HG03060 (cell line): ENCODE results near the gene HOXA10.

Source experiments
- ATAC-seq: cut with Tn5 transposase; IDR thresholded peaks from one replicate; pipeline ENCODE4 v1.9.1; 2021; ENCODE audit warnings: low read depth, moderate number of reproducible peaks; ENCODE audit not compliant: unreplicated experiment

HOXA10 gene

DNA sequence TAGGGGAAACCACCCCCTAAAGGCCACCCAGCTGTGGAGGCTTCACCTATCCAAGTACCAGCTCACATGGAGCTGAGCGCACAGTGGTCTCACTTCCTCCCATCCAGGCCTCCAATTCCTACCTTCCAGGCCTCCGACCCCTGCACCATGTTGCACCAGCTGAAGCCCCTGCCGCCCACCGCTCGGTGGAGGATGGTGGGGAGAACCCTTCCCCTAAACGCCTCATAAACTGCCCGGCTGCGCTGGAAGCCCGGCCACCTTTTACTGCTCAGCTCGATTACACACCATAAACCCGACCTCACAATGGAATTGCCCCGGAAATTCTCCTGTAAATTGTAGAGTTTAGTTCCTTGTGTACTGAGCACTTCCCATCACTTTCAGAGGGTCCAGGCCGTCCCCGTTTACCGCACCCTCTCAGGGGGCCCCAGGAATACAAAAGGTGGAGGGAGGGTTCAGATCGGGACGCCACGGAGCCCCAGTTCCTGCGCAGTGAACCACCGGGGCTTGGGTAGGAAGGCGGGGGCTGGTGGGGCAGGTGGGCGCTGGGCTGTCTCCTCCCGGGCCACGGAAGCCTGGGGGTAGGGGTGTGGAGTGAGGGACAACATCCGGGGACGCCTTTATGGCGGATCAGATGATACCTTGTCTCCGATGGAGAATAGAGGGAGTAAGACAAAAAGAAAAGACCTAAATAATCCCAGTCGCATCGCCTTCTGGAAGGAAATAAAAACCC is 16.3 kb downstream of the HOXA10 start:
- ATAC-seq = no peak

DNA sequence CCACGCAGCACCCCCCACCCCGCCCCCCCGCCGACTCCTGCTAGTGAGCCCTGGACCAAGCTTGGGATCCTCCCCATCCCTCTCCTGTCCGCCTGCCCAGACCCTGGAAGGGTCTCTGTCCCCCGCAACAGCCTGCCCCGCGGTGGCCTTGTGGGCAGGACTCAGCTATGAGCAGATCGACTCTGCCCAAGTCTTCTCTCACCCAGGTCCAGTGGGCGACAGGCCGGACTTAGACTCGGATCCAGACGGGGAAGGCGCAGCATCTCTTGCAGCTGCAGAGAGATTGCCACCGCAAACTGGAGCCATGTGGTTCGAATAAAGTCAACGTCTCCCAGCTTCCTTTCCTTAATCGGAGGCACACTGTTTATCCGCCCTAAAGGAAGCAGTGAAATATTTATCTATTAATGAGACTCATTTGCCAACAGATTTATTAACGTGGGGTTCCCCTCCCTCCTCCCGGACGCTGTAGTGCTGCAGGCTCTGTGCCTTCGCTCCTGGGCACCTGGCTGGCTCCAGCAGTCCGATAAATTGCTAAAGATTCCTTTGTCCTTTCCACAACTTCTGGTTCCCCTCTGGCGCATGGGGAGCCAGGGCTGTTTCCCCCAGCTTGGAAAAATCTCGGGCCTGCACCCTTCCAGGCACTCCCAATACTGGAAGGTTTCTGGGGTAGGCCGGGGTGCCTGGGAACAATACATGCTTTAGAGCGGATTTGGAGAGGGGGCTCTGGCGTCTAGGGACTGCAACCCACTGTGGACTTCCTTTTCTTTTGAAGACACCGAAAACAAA is 17.0 kb downstream of the HOXA10 start:
- ATAC-seq = no peak

DNA sequence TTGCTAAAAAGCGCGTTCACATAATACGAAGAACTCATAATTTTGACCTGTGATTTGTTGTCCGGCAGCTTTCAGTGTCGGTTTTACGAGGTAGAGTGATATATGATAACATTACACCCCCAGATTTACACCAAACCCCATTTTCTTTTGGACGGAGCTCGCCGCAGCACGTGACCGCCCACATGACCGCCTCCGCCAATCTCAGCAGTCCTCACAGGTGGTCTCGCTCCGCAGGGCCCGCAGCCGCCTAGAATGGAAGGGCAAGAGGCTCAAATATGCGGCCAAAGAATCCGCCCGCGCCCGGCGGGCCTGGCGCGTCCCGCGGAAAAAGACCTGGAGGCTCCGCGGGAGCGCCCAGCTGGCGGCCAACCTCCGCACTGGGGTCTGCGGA is 17.6 kb downstream of the HOXA10 start, which contains the start of gene HOXA7:
TSS of gene HOXA7 (minus strand) at position 168 of the 391 bp plus-strand sequence. CDS start at position 38, 130 bp downstream.
- ATAC-seq = no peak

DNA sequence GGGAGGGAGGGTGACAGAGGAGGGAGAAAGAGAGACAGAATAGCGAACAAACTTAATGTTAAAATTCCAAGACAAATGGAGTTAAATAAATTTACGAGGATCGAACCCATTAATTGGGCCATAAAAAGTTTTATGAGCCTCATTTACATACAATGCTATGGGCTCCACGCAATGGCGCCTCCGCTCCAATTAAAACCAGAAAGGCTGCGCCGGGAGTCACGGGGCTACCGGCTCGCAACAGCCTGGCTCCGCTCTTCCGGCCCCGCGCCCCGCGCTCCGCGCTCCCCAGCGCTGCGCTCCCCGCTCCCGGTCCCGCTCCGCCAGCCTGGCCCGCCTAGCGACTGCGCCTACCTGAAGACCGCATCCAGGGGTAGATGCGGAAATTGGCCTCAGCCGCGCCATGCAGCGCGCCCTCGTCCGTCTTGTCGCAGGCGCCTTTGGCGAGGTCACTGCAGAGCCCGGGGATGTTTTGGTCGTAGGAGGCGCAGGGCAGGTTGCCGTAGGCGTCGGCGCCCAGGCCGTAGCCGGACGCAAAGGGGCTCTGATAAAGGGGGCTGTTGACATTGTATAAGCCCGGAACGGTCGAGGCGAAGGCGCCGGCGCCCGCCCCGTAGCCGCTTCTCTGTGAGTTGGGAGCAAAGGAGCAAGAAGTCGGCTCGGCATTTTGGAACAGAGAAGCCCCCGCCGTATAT is 18.2 kb downstream of the HOXA10 start:
- no peak for ATAC-seq

DNA sequence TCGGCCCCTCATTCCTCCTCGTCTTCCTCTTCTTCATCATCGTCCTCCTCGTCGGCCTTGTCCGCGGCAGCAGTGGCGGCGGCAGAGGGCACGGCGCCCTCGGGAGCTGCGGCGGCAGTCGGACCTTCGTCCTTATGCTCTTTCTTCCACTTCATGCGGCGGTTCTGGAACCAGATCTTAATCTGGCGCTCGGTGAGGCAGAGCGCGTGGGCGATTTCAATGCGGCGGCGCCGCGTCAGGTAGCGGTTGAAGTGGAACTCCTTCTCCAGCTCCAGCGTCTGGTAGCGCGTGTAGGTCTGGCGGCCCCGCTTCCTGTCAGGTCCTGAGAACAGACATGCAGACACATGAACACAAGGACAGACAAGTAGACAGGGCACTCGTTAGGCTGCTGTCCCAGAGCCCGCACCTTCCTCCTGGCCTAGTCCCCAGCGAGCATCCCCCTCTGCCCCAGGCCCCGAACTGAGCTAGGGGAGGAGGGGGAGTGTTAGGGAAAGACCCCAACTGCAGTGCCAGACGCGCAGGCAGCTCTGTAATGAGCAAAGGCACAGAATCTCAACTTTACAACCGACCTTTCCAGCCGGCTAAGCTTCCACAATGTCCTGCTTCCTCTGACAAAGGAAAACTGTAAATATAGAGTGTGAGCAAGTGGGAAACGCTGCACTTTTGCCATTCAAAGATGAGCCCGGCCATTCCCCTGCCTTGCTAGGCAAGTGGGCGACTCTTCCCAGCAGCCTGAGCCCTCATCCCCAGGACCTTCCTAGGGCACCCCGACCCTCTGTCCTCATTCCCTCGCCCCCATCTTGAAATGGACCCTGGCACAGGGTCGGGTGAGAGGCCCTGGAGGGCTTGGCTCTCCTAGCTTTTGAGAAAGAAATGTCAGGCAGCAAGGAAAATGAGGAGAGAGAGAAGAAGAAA is 19.0 kb downstream of the HOXA10 start:
- no peak for ATAC-seq

DNA sequence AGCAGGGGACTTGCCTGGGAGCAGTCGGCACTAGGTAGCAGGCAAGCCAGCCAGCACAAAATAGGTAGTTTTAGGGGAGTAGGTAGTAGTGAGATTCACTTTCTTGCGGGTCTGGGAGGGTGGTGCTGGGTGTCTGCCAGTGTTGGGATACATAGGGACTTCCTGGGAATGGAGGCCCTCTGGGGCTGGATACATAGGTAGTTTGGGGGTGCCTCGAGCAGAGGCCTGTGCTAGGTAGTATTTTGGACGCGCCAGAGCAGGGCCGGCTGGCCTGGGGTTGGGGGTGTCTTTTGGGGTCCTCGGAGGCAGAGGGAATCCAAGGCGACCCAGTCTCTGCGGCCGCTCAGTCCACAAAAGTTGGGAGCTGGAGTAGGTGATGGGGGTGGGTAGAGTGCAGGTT is 19.8 kb downstream of the HOXA10 start:
- ATAC-seq = no peak

DNA sequence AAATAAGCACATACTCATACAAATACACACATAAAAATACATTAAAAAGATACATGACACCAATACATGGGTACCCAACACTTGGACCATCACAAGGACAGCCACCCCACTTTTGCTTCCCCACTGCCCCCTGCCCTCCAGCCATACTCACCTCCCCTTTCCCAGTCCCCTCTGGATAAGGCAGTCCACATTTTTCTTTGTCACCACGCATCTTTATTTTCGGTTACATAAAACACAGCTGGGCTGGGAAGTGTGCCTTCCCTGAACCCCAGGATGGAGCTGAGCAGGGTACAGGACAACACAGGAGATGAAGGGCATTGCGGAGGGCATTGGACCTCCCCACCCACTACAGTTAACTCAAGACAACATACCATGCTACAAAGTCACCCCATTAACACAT is 20.6 kb downstream of the HOXA10 start:
- ATAC-seq = no peak

DNA sequence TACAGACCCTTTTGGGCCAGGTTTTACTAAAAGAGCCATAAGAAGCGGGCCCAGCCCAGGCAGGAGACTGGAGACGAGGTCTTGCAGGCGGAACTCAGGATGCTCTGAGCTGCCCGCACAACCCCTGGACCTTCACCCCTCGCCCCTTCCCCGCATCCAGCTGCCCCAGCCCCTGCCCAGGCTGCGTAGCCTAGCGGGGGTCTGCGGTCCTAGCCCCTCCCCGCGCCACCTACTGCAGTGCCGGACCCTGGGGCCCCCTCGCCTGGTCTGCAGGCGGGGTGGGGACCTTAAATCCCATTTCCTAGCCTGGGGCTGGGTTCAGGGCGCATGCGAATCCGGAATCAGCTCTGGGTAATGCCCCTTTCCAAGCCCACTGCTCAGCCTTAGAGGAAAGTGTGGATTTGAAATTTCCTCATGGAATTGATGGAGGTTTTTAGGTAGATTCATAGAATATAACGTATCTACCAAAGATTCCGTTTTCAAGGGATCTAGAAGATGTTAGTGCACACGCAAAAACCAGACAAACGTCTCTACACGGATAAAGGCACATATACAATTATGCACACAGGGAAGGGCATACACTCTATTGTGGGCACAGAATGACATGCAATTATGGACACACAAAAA is 21.2 kb downstream of the HOXA10 start:
- no peak for ATAC-seq

DNA sequence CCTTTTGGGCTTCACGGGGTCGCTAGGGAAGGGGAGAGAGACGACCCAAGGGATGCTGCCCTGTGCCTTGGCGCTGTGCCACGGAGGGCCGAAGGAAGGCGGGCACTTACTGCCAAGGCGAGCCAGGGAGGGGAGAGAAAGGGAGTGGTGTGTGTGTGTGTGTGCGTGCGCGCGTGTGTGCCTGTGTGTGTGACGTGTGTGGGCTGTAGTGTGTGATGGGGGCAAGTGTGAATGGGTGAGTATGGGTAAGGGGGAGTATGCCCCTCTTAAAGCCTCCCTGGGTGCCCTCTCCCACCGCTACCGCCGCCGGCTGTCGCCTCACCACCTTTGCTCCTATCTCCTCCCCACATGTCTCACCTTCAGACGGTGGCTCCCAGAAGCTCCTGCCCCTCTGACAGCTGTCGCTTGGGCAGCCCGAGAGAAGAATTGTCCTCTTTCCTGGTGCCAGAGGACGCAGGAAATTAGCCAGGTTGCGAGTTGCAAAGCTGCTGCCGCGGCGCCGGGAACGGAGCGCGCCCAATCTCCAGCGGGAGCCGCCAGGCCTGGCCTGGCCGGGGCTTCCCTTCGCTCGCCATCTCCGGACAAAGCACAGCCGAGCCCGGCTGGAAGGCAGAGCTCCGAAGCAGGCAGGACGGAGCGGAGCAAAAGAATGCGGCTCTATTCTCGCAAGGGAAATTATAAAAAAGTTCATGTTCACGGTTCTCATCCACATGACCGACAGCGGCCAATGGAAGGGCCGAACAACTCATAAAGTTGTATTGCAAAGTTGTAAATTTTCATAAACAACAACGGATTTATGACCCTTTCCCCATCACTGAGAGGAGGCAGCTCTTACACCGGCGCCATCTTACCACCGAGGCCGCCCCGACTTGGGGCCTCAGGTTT is 21.9 kb downstream of the HOXA10 start, which contains the start of gene HOXA3:
TSS of gene HOXA3 (minus strand) at position 653 of the 885 bp plus-strand sequence. CDS start 41,943 bp downstream, outside the sequence.
- ATAC-seq = no peak

DNA sequence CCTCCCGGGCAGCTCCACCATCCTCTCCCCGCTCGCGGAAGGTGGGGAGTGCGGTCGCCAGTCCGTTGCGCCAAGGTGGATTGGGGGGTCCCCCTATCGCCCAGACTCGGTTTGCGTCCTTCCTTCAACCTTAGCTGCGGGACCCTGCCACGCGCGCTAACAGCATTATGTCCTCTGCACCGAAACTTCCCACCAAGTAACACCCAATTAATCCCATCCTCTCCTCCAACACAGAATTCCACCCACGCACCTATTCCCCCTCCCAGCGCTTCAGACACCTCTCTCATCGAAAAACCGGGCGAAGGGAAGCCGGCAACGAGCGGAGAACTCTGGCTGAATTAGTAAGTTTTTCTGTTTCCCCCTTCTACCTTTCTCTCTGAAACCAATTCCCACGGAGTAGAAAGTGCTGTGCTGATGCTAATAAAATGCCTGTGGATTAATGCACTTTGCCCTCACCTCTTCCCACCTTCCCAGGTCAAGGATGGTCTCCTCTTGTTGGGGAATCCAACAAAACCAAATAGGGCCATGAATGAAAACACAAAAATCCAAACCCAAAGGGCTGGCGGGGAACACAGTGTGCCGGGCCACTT is 22.7 kb downstream of the HOXA10 start:
- no peak for ATAC-seq

DNA sequence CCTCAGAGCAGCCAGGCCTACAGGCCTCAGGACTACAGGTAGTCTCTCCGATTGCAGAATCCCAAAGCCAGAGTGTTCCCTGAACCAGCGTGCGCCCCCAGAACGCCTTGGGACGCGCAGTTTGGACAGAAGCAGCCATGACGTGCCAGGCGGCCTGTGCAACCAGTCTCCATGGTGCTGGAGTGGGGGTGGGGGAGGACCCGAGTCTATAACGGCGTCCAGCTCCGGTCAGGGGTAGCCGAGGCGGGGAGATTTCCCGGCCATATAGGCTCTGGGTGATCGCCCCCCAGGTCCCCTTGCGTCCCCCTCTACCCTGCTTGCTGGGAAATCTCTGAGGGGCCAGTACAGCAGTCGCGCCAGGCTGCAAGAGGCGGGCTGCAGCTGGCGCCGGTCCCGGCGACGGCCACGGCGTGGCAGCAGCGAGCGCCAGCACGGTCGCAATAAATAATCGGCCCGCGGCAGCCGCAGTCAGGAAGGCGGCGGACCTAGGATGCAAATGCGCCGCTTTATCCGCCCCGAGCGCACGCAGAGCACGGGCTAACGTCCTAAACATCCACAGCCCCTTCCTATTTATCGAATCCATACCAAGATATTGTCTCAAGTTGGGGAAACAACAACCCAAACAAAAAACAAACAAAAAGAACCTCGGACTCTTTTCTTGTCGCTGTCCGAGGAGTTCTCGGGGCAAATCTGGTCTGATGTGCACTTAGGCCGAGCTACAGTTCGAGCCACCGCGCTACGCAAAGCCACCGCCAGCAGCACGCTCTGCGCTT is 23.4 kb downstream of the HOXA10 start:
- ATAC-seq = no peak

DNA sequence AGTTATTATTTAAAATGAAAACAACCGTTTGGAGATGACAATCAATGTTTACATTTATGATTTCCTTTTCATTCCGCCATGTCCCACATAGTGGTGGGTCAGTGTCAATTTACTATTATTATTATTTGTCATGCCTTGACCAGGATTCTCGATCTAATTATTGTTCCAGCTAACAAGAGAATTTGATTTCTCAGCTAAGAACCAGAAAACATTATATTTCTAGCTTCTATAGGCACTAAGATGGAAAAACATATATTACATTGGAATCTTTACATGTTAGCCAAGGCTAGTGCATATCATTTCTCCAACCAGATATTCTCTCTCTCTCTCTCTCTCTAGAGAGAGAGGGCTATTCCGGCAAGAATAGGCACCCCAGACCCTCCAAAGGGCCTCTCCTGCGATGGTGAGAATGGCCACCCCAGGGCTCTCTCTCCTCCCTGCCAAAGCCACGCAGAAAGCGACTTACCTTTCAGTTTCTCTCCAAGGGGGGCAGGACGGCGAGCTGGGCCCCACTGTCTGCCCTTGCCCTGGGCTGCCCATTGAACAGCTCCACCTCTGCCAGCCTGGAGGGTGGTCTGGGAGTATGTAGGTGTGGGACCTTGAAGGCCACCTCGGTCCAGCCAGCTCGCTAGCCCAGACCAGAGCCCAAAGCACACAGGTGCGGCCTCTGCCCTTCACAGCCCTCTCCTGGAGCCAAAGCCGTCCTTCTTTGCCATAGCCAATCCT is 24.1 kb downstream of the HOXA10 start:
- ATAC-seq = no peak

DNA sequence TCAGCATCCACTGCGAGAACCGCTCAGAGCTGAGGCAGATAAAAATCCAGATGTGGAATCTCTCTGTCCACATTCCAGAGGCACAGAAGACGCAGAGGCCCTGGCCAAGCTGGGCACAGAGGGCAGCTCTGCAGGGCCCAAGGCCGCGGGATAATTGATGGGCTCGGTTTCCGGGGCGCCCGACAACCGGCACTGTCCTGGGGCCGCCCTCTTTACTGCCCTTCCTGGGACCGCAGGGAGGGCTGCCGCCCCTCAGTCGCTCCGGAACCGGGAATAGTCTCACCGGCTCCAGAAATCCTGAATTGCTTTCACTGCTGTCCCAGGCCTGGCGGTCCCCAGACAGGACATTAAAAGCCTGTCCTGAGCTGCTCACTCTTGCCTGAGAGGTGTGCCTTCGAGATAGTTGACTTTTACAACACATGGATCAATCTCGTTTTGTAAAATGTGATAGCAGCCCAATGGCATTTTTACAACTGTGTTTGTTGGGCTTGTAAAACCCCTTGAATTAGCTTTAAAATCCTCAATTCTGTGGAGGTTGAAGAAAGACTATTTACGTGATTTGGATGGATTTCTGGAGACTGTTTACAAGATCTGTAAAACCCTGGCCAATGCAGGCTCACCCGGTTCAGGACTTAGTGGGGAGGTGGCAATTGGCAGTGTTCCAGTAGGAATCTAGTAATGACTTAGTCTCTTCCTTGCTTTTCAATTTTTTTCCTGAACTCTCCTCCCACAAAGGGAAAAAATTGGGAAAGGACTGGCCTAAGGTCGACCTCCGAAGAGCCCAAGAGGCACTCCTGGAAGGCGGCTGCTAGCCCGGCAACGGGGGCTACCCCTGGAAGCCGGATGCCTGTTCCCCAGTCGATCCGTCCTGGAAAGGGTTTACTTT is 25.1 kb downstream of the HOXA10 start:
- ATAC-seq = no peak

DNA sequence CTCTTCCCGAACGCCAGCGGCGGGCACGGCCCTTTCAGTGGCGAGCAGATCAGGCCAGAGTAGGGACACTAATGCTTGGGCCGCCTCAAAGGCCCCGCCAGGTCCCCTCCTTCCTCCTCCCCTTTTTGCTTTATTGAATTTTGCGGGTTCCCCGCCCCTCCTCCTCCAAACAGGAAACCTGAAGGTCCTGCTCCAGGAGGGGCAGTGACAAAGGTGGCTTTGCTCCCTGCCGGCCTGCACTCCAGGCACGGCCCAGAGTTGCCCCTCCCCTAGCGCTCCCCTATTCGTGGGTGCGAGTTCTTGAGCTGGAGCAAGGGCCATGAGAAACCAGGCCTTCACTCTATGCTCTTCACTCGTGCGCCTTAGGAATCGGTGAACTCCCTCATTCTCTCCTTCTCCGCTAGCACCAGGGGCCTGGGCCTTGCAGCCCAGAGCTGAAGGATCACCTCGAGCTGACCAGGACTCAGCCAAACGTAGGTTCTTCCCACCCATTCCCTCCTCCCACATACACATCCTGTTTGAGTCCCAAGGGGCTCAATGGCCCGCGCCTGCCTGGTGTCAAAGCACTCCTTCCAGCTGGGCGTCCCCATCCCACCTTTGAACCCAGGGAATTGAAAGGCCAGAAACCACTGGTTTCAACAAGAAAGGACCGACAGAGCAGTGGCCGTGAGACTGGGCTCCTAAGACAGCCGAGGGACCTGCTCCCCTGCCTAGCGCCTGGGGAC is 25.9 kb downstream of the HOXA10 start:
- no peak for ATAC-seq
